Loucy (cell line): ENCODE results near the gene TRIM56.

ENCODE experiments used
- EZH2phosphoT487 ChIP-seq: fragments of 200-600 bp; IDR thresholded peaks from 2 replicates; pipeline ENCODE4 v1.6.1; 2018; ENCODE audit warnings: antibody characterized with exemption, mild to moderate bottlenecking, moderate library complexity, borderline replicate concordance
- TF ChIP-seq, protein P1 (sequence below): fragments of 200-600 bp; sonication (generic); conservative IDR thresholded peaks from 2 replicates; pipeline ENCODE4 v1.5.1; 2014; ENCODE audit warnings: mild to moderate bottlenecking, antibody characterized with exemption, low read length

DNA sequence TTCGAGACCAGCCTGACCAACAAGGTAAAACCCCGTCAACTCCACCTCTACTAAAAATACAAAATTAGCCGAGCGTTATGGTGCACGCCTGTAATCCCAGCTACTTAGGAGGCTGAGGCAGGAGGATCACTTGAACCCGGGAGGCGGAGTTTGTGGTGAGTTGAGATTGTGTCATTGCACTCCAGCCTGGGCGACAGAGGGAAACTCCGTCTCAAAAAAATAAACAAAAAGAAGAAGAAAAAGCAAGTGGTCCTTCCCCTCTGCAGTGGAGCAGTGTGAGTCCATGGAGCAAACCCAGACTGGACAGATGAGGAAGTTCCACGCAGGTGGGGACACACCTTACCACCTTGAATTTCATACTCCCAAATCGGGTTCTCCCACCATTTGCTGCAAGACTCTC, 28.6 kb downstream of the TRIM56 start:
- TF ChIP-seq, protein P1, sequence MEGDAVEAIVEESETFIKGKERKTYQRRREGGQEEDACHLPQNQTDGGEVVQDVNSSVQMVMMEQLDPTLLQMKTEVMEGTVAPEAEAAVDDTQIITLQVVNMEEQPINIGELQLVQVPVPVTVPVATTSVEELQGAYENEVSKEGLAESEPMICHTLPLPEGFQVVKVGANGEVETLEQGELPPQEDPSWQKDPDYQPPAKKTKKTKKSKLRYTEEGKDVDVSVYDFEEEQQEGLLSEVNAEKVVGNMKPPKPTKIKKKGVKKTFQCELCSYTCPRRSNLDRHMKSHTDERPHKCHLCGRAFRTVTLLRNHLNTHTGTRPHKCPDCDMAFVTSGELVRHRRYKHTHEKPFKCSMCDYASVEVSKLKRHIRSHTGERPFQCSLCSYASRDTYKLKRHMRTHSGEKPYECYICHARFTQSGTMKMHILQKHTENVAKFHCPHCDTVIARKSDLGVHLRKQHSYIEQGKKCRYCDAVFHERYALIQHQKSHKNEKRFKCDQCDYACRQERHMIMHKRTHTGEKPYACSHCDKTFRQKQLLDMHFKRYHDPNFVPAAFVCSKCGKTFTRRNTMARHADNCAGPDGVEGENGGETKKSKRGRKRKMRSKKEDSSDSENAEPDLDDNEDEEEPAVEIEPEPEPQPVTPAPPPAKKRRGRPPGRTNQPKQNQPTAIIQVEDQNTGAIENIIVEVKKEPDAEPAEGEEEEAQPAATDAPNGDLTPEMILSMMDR, result no peak
- no peak for TF ChIP-seq EZH2phosphoT487
